ENCODE data around the gene EPHA10. TPM values are rescaled to one million over a fixed set of nuclear protein-coding genes. Genes with fewer than 3 reads are reported as not detected.

Gene EPHA10
- polyA plus RNA-seq, 4 donors: 1.9 to 5.4 (median 3.5) TPM

- Histone ChIP-seq H3K9me3 (ENCODE audit: control insufficient read depth in 2 of 2, insufficient read depth in 1 of 2, low read depth in 1 of 2, low read length in 1 of 2) (no peaks in the 10 kb centered on the region), H3K27ac (ENCODE audit: low read depth in 1 of 3, low read length in 2 of 3) (peak overlapping the region in 1 of 3 donors; percentile 33), H3K4me3 (ENCODE audit: low read depth in 1 of 3, low read length in 3 of 3) (no peak overlapping the region), H3K27me3 (ENCODE audit: control insufficient read depth in 3 of 3, insufficient read depth in 3 of 3, low read length in 3 of 3) (no peaks in the 10 kb centered on the region), H3K36me3 (ENCODE audit: control insufficient read depth in 3 of 3, insufficient read depth in 2 of 3, low read depth in 1 of 3, low read length in 3 of 3) (peaks cover 0 to 33% (median 2%) of the 10 kb centered on the region in 3 donors), H3K4me1 (ENCODE audit: control insufficient read depth in 3 of 3, insufficient read depth in 2 of 3, low read depth in 1 of 3, low read length in 2 of 3) (no peaks in the 10 kb centered on the region)
- DNase-seq (no peak), FAIRE-seq (no peak)
- 75 to 89% (median 87%) methylated on average over 3 of the region's 3 CpGs for WGBS, 3 donors
These were observed 60.0 kb downstream of the EPHA10 start for GRCh38 chr1:37704966-37705365.

- Histone ChIP-seq H3K27ac (ENCODE audit: low read depth in 1 of 3, low read length in 2 of 3) (no peak overlapping the region), H3K36me3 (ENCODE audit: control insufficient read depth in 3 of 3, insufficient read depth in 2 of 3, low read depth in 1 of 3, low read length in 3 of 3) (peaks cover 0 to 24% (median 2%) of the 10 kb centered on the region in 3 donors), H3K9me3 (ENCODE audit: control insufficient read depth in 2 of 2, insufficient read depth in 1 of 2, low read depth in 1 of 2, low read length in 1 of 2) (no peaks in the 10 kb centered on the region), H3K27me3 (ENCODE audit: control insufficient read depth in 3 of 3, insufficient read depth in 3 of 3, low read length in 3 of 3) (no peaks in the 10 kb centered on the region), H3K4me3 (ENCODE audit: low read depth in 1 of 3, low read length in 3 of 3) (no peak overlapping the region), H3K4me1 (ENCODE audit: control insufficient read depth in 3 of 3, insufficient read depth in 2 of 3, low read depth in 1 of 3, low read length in 2 of 3) (no peaks in the 10 kb centered on the region)
- 95 to 97% (median 97%) methylated on average over 14 of the region's 14 CpGs for WGBS, 3 donors
- no peak for FAIRE-seq
- no peak for DNase-seq
These were observed 61.9 kb downstream of the EPHA10 start for GRCh38 chr1:37703061-37703460.

GRCh38 chr1:37701051-37701450 lies 63.9 kb downstream of the EPHA10 start:
- 62 to 73% (median 72%) methylated on average over 2 of the region's 2 CpGs for WGBS, 3 donors
- no peak for FAIRE-seq
- H3K4me1 ChIP-seq (ENCODE audit: control insufficient read depth in 3 of 3, insufficient read depth in 2 of 3, low read depth in 1 of 3, low read length in 2 of 3): peaks cover 2 to 11% (median 4%) of the 10 kb centered on the region in 3 donors

GRCh38 chr1:37699147-37699546 lies 65.8 kb downstream of the EPHA10 start:
- 77 to 93% (median 91%) methylated on average over 7 of the region's 7 CpGs for WGBS, 3 donors
- DNase-seq (no peak), FAIRE-seq (no peak)
- no peak overlapping the region for H3K4me3 ChIP-seq (ENCODE audit: low read depth in 1 of 3, low read length in 3 of 3)
- peaks cover 0 to 9% (median 0%) of the 10 kb centered on the region in 3 donors for H3K36me3 ChIP-seq (ENCODE audit: control insufficient read depth in 3 of 3, insufficient read depth in 2 of 3, low read depth in 1 of 3, low read length in 3 of 3)
- H3K9me3 ChIP-seq (ENCODE audit: control insufficient read depth in 2 of 2, insufficient read depth in 1 of 2, low read depth in 1 of 2, low read length in 1 of 2): no peaks in the 10 kb centered on the region
- no peak overlapping the region for H3K27ac ChIP-seq (ENCODE audit: low read depth in 1 of 3, low read length in 2 of 3)
- H3K4me1 ChIP-seq (ENCODE audit: control insufficient read depth in 3 of 3, insufficient read depth in 2 of 3, low read depth in 1 of 3, low read length in 2 of 3): peaks cover 2 to 11% (median 4%) of the 10 kb centered on the region in 3 donors
- H3K27me3 ChIP-seq (ENCODE audit: control insufficient read depth in 3 of 3, insufficient read depth in 3 of 3, low read length in 3 of 3): no peaks in the 10 kb centered on the region

More at GRCh38 chr1:37701051-37701450, 63.9 kb downstream of the EPHA10 start:
- Histone ChIP-seq H3K27ac (ENCODE audit: low read depth in 1 of 3, low read length in 2 of 3) (no peak overlapping the region), H3K36me3 (ENCODE audit: control insufficient read depth in 3 of 3, insufficient read depth in 2 of 3, low read depth in 1 of 3, low read length in 3 of 3) (peaks cover 0 to 12% (median 2%) of the 10 kb centered on the region in 3 donors), H3K27me3 (ENCODE audit: control insufficient read depth in 3 of 3, insufficient read depth in 3 of 3, low read length in 3 of 3) (no peaks in the 10 kb centered on the region), H3K9me3 (ENCODE audit: control insufficient read depth in 2 of 2, insufficient read depth in 1 of 2, low read depth in 1 of 2, low read length in 1 of 2) (no peaks in the 10 kb centered on the region), H3K4me3 (ENCODE audit: low read depth in 1 of 3, low read length in 3 of 3) (no peak overlapping the region)
- no peak for DNase-seq

GRCh38 chr1:37697737-37698136 lies 67.2 kb downstream of the EPHA10 start:
- H3K27ac ChIP-seq (ENCODE audit: low read depth in 1 of 3, low read length in 2 of 3): peak overlapping the region in 2 of 3 donors; percentile 62 to 70
- 56 to 82% (median 67%) methylated on average over 2 of the region's 2 CpGs for WGBS, 3 donors
- H3K36me3 ChIP-seq (ENCODE audit: control insufficient read depth in 3 of 3, insufficient read depth in 2 of 3, low read depth in 1 of 3, low read length in 3 of 3): peaks cover 0 to 6% (median 0%) of the 10 kb centered on the region in 3 donors
- H3K4me3 ChIP-seq (ENCODE audit: low read depth in 1 of 3, low read length in 3 of 3): no peak overlapping the region
- H3K9me3 ChIP-seq (ENCODE audit: control insufficient read depth in 2 of 2, insufficient read depth in 1 of 2, low read depth in 1 of 2, low read length in 1 of 2): no peaks in the 10 kb centered on the region
- H3K4me1 ChIP-seq (ENCODE audit: control insufficient read depth in 3 of 3, insufficient read depth in 2 of 3, low read depth in 1 of 3, low read length in 2 of 3): peaks cover 2 to 13% (median 4%) of the 10 kb centered on the region in 3 donors
- FAIRE-seq: no peak
- DNase-seq: peak in 1 of 2 donors; percentile 5
- H3K27me3 ChIP-seq (ENCODE audit: control insufficient read depth in 3 of 3, insufficient read depth in 3 of 3, low read length in 3 of 3): no peaks in the 10 kb centered on the region

- Histone ChIP-seq H3K4me3 (ENCODE audit: low read depth in 1 of 3, low read length in 3 of 3) (no peak overlapping the region), H3K36me3 (ENCODE audit: control insufficient read depth in 3 of 3, insufficient read depth in 2 of 3, low read depth in 1 of 3, low read length in 3 of 3) (peaks cover 0 to 3% (median 0%) of the 10 kb centered on the region in 3 donors), H3K4me1 (ENCODE audit: control insufficient read depth in 3 of 3, insufficient read depth in 2 of 3, low read depth in 1 of 3, low read length in 2 of 3) (peaks cover 2 to 13% (median 4%) of the 10 kb centered on the region in 3 donors), H3K9me3 (ENCODE audit: control insufficient read depth in 2 of 2, insufficient read depth in 1 of 2, low read depth in 1 of 2, low read length in 1 of 2) (no peaks in the 10 kb centered on the region), H3K27me3 (ENCODE audit: control insufficient read depth in 3 of 3, insufficient read depth in 3 of 3, low read length in 3 of 3) (no peaks in the 10 kb centered on the region), H3K27ac (ENCODE audit: low read depth in 1 of 3, low read length in 2 of 3) (peak overlapping the region; percentile 20 to 70 (median 62))
- peak; percentile 85 to 97 for DNase-seq
- no peak for FAIRE-seq
- WGBS, 3 donors: 17 to 71% (median 44%) methylated on average over 2 of the region's 2 CpGs
These were observed 67.8 kb downstream of the EPHA10 start for GRCh38 chr1:37697090-37697489.

GRCh38 chr1:37692834-37693175 lies 72.1 kb downstream of the EPHA10 start:
- H3K4me3 ChIP-seq (ENCODE audit: low read depth in 1 of 3, low read length in 3 of 3): peak overlapping the region; percentile 73 to 86 (median 84)
- peak overlapping the region in 1 of 3 donors; percentile 51 for H3K27ac ChIP-seq (ENCODE audit: low read depth in 1 of 3, low read length in 2 of 3)
- 1% methylated on average over 16 of the region's 16 CpGs for WGBS, 3 donors
- DNase-seq: no peak
- H3K27me3 ChIP-seq (ENCODE audit: control insufficient read depth in 3 of 3, insufficient read depth in 3 of 3, low read length in 3 of 3): no peaks in the 10 kb centered on the region
- no peaks in the 10 kb centered on the region for H3K9me3 ChIP-seq (ENCODE audit: control insufficient read depth in 2 of 2, insufficient read depth in 1 of 2, low read depth in 1 of 2, low read length in 1 of 2)
- FAIRE-seq: no peak
- peaks cover 6 to 27% (median 14%) of the 10 kb centered on the region in 3 donors for H3K4me1 ChIP-seq (ENCODE audit: control insufficient read depth in 3 of 3, insufficient read depth in 2 of 3, low read depth in 1 of 3, low read length in 2 of 3)
- H3K36me3 ChIP-seq (ENCODE audit: control insufficient read depth in 3 of 3, insufficient read depth in 2 of 3, low read depth in 1 of 3, low read length in 3 of 3): peaks cover 0 to 2% (median 0%) of the 10 kb centered on the region in 3 donors

- Histone ChIP-seq H3K9me3 (ENCODE audit: control insufficient read depth in 2 of 2, insufficient read depth in 1 of 2, low read depth in 1 of 2, low read length in 1 of 2) (no peaks in the 10 kb centered on the region), H3K27me3 (ENCODE audit: control insufficient read depth in 3 of 3, insufficient read depth in 3 of 3, low read length in 3 of 3) (no peaks in the 10 kb centered on the region), H3K36me3 (ENCODE audit: control insufficient read depth in 3 of 3, insufficient read depth in 2 of 3, low read depth in 1 of 3, low read length in 3 of 3) (peaks cover 0 to 6% (median 0%) of the 10 kb centered on the region in 3 donors), H3K27ac (ENCODE audit: low read depth in 1 of 3, low read length in 2 of 3) (peak within 1 kb of the TSS; percentile 67 to 91 (median 83)), H3K4me3 (ENCODE audit: low read depth in 1 of 3, low read length in 3 of 3) (peak within 1 kb of the TSS; percentile 73 to 86 (median 84)), H3K4me1 (ENCODE audit: control insufficient read depth in 3 of 3, insufficient read depth in 2 of 3, low read depth in 1 of 3, low read length in 2 of 3) (peaks cover 6 to 22% (median 14%) of the 10 kb centered on the region in 3 donors)
- FAIRE-seq: no peak
- 0% methylated on average over 47 to 54 of the region's 54 CpGs for WGBS, 3 donors
- DNase-seq: peak; percentile 99
These were observed 72.7 kb downstream of the EPHA10 start, which contains the start of gene CDCA8 for GRCh38 chr1:37692078-37692833. Gene CDCA8, plus strand, starts transcription at chr1:37692516. Its CDS starts 175 bp downstream, at chr1:37692691.
